Vagina (tissue), 2 donors: ENCODE measurements around the gene TBX18.

Experiments used
- POLR2A ChIP-seq, 2 donors: fragments of 450-650 bp; IDR thresholded peaks; one replicate each; pipeline ENCODE4 v1.6.1; 2017; ENCODE audit warnings: antibody characterized with exemption in 2 of 2, mild to moderate bottlenecking in 2 of 2, moderate library complexity in 2 of 2
- TF ChIP-seq, protein P1 (sequence below), 3 experiments: fragments of 450-650 bp in 2 of 3; fragments of 200-600 bp in 1 of 3; sonication (generic) in 1 of 3; IDR thresholded peaks; one replicate each; pipeline ENCODE4 v1.5.1; 2017 to 2019; ENCODE audit warnings: antibody characterized with exemption in 3 of 3, mild to moderate bottlenecking in 2 of 3, moderate library complexity in 2 of 3

DNA sequence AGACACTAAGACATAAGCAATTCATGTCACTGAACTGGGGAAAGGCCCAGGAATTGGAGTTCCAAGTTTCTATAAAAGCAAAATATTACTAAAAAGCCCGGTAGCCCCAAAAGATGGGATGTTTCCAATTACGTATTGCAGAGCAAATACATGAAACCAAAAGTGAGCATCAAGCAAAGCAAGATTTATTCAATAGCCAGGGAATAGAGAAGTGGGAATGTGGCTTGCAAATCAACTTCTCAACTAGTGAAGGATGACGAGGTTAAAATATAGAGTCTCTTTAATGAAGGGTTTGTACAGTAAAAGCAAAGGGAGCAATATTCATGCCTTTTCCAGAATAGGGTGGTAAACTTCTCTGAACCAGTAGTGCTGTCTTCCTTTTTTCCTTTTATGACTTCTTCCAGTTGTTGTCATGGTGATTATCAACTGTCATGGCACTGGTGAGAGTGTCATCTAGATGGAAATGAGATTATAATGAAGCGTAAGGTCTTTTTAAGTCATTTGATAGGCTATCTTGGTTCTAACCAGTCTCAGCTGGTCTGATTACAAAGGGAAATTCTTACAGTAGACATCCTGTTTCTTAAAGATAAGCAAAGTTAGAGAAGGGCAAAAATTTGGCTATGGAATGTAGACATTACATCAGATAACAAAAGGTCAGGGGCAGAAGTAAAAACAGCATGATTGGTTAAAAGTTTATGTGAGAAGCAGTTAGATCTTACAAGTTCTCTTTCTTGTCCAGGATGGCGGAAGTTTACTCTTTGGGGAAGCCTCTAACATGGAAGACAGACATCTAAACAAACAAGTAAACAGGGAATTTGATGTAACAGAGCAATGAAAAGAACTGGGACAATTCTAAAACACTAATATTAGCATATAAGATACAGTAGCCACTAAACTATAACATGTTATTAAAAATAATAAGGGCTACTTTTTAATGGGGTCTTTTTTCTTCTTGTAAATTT, 96.9 kb downstream of the TBX18 start:
- TF ChIP-seq, protein P1, sequence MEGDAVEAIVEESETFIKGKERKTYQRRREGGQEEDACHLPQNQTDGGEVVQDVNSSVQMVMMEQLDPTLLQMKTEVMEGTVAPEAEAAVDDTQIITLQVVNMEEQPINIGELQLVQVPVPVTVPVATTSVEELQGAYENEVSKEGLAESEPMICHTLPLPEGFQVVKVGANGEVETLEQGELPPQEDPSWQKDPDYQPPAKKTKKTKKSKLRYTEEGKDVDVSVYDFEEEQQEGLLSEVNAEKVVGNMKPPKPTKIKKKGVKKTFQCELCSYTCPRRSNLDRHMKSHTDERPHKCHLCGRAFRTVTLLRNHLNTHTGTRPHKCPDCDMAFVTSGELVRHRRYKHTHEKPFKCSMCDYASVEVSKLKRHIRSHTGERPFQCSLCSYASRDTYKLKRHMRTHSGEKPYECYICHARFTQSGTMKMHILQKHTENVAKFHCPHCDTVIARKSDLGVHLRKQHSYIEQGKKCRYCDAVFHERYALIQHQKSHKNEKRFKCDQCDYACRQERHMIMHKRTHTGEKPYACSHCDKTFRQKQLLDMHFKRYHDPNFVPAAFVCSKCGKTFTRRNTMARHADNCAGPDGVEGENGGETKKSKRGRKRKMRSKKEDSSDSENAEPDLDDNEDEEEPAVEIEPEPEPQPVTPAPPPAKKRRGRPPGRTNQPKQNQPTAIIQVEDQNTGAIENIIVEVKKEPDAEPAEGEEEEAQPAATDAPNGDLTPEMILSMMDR (IDR thresholded peaks at IDR 0.05): no peak
- no peak for TF ChIP-seq POLR2A (IDR thresholded peaks at IDR 0.05)
